ENCODE data around the gene XPNPEP2. TPM values are rescaled to one million over a fixed set of nuclear protein-coding genes. Genes with fewer than 3 reads are reported as not detected.

Gene XPNPEP2
- total RNA-seq, 1 experiment from 2014 or later: not detected

- intact Hi-C loops (cut with micrococcal nuclease): no loop called here
- no peak overlapping the region for H3K27ac ChIP-seq (ENCODE audit: low read length)
- peaks cover 12% of the 10 kb centered on the region for H3K4me1 ChIP-seq (ENCODE audit: insufficient read depth, low read length)
- ATAC-seq: no peak
- H3K27me3 ChIP-seq (ENCODE audit: low read length): no peaks in the 10 kb centered on the region
- BruUV-seq (replicated peaks): no TSS peak
- POLR2A ChIA-PET (ENCODE audit: unreplicated experiment): no interaction called here
- TF ChIP-seq EZH2phosphoT487 (IDR thresholded peaks at IDR 0.05; ENCODE audit: borderline replicate concordance, low read length) (no peak), EZH2 (IDR thresholded peaks at IDR 0.05; ENCODE audit: low read length, unreplicated experiment) (no peak), CTCF (conservative IDR thresholded peaks at IDR 0.05; ENCODE audit: low read depth, low read length) (no peak)
- no peaks in the 10 kb centered on the region for H3K9me2 ChIP-seq (replicated peaks; ENCODE audit: low read length)
- CTCF ChIA-PET: no interaction called here
- no peaks in the 10 kb centered on the region for H3K36me3 ChIP-seq (ENCODE audit: low read depth, low read length)
- H3F3A ChIP-seq (ENCODE audit: low read length, unreplicated experiment): no peaks in the 10 kb centered on the region
- no peak overlapping the region for H2AFZ ChIP-seq (ENCODE audit: low read length)
- H3K4me3 ChIP-seq (ENCODE audit: low read length): no peak overlapping the region
- H3K4me2 ChIP-seq (ENCODE audit: low read length): no peak overlapping the region
- no peaks in the 10 kb centered on the region for H3K9me3 ChIP-seq (ENCODE audit: low read length)
- DNase-seq: no peak
- H3K79me2 ChIP-seq (ENCODE audit: low read length): no peaks in the 10 kb centered on the region
- H3K9ac ChIP-seq (ENCODE audit: low read length): no peak overlapping the region
- no peaks in the 10 kb centered on the region for H4K20me1 ChIP-seq (ENCODE audit: low read length)
These were observed 35.1 kb downstream of the XPNPEP2 start for GRCh38 chrX:129773649-129774458.

- Histone ChIP-seq H3F3A (ENCODE audit: low read length, unreplicated experiment) (no peaks in the 10 kb centered on the region), H3K9me3 (ENCODE audit: low read length) (no peaks in the 10 kb centered on the region), H3K79me2 (ENCODE audit: low read length) (no peaks in the 10 kb centered on the region), H2AFZ (ENCODE audit: low read length) (peak overlapping the region; percentile 80), H4K20me1 (ENCODE audit: low read length) (no peaks in the 10 kb centered on the region), H3K4me3 (ENCODE audit: low read length) (0 out of 2 replicates have a peak overlapping the region, but pooled peaks have one; percentile 37), H3K9me2 (replicated peaks; ENCODE audit: low read length) (no peaks in the 10 kb centered on the region), H3K9ac (ENCODE audit: low read length) (no peak overlapping the region), H3K4me2 (ENCODE audit: low read length) (peak overlapping the region; percentile 70), H3K27me3 (ENCODE audit: low read length) (no peaks in the 10 kb centered on the region), H3K4me1 (ENCODE audit: insufficient read depth, low read length) (peaks cover 12% of the 10 kb centered on the region), H3K36me3 (ENCODE audit: low read depth, low read length) (no peaks in the 10 kb centered on the region), H3K27ac (ENCODE audit: low read length) (no peak overlapping the region)
- ATAC-seq: peak; percentile 98
- CTCF ChIA-PET: no interaction called here
- TF ChIP-seq EZH2 (IDR thresholded peaks at IDR 0.05; ENCODE audit: low read length, unreplicated experiment) (no peak), CTCF (conservative IDR thresholded peaks at IDR 0.05; ENCODE audit: low read depth, low read length) (no peak), EZH2phosphoT487 (IDR thresholded peaks at IDR 0.05; ENCODE audit: borderline replicate concordance, low read length) (no peak)
- intact Hi-C loops (cut with micrococcal nuclease): no loop called here
- DNase-seq: peak; percentile 61
- POLR2A ChIA-PET (ENCODE audit: unreplicated experiment): no interaction called here
- BruUV-seq (replicated peaks): no TSS peak
These were observed 38.6 kb downstream of the XPNPEP2 start for GRCh38 chrX:129777218-129778030.
